Measurements from ENCODE around the gene DIP2C.
"Not testable (repeated sequence)": the region's sequence is repeated elsewhere in the genome, so short reads cannot be mapped to it uniquely, and the experiment has no call there.

Gene DIP2C

GRCh38 chr10:331186-331585 lies 358.3 kb downstream of the DIP2C start:
- no peak for DNase-seq

- peak; percentile 70 for DNase-seq
Measured at GRCh38 chr10:329361-330099, 359.9 kb downstream of the DIP2C start.

DNA sequence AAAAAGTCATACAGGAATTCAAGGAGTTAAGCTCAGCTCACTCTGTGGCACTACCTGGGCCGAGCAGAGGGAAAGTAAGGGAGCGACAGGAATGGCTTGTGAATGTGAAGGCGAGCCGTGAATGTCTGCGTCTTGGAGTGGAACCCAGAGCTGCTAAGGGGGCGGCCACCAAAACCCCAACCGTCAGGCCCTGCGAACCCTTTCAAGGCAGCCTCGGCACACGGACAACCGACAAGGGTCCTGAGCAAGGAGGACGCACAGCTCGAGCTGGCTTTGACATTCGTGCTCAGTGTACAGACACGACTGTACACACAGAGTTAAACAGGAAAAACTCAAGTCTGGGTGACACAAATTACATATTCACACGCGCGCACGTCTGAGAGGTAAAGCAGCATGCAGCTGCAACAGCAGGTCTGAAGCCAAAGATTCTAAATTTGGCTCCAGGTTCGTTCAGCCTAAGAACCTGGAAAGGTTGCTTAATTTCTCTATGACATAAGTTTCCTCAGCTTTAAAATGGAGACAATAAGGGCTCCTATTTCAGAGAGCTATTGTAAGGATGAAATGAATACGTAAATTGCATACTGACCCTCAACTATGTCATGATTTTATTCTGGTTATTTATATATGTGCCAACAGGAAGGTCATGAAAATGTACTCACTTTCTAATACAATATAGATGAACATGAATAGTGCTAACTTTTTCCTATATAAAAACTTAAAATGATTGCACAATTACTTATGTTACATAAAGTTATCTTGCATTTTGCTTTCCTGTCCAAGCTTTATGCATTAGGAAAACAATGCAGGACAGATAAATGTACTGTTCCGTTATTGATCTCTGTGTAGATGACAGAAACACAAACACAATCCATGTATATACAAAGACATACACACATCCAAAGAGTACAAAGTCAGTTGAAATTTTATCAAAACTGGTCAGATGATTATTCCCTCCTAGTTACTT lies 361.3 kb downstream of the DIP2C start:
- no peak for DNase-seq

GRCh38 chr10:326894-327635 lies 362.4 kb downstream of the DIP2C start:
- no peak for DNase-seq

DNA sequence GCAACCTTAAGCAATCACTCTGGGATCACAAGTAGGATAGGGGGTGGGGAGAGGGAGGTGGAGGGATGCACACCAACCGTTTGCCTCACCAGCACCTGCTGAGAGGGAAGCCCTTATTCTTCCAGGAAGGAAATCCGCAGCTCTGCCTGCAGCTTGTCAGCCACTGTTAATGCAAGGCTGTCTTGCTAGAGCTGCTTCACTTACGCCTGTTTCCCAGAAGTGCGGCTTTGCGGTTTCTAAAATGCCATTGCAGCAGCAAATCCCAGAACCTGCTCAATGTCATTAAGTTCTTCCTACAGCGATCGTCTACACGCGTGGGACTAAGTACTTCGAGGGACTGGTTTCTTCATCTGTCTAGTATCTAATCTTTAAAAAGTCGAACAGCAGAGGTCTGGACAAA lies 363.1 kb downstream of the DIP2C start:
- DNase-seq, result no peak

- DNase-seq, result no peak
Measured at GRCh38 chr10:325282-325681, 364.2 kb downstream of the DIP2C start.

- no peak for DNase-seq
Measured at GRCh38 chr10:324593-324992, 364.9 kb downstream of the DIP2C start.

DNA sequence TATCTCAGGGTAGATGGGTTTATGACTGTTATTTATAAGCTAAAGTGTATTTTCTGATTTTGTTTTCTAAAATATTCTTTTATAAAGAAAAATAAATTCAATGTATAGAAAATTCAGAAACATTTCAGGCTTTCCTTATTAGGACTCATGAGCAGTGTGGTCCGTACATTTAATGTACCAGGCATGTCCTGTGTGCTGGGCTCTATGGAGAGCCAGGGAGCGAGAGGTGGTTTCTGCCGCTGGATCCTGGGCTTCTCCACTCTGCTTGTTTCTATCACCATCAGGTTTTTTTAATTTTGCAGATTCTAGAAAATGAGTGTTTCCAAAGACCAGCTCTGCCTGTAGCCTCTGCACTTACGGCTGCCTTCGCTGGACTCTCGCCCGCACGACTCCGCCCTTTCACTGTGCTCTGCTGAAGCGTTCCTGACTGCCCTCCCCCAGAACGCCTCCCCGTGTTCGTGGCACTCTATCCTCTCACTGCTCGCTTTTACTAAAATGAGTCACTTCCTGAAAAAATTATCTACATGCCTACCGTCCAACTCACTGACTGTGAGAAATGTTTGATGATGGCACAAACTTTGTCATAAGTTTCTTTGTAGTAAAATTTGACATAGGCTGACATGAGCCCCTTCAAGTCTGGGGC lies 365.7 kb downstream of the DIP2C start:
- DNase-seq, result no peak

- not testable (repeated sequence) for DNase-seq
Measured at GRCh38 chr10:323046-323445, 366.4 kb downstream of the DIP2C start.

- DNase-seq, result no peak
Measured at GRCh38 chr10:320771-321170, 368.7 kb downstream of the DIP2C start.

- no peak for DNase-seq
Measured at GRCh38 chr10:317926-318325, 371.5 kb downstream of the DIP2C start.

DNA sequence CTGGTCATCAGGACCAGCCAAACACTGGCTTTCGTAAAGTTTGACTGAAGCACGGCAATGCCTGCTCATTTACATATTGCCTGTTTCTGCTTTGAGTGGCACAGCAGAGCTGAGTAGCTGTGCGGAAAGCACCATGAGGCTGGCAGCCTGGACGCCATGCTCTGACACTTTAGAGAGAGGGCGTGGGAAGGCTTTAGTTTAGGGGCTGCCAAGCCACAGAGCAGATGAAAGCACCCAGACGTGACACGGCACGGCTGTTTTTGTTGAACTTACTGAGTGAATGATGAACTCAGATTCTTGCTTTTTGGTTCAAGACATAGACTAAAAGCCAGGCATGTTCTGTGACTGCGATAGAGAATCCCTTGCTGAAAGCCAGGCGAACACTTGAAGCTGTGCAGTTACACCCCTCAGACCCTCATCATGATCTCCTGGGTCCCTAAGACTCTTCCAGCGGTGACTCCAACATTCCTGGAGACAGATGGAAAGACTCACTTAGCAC lies 372.1 kb downstream of the DIP2C start:
- DNase-seq, result no peak

DNA sequence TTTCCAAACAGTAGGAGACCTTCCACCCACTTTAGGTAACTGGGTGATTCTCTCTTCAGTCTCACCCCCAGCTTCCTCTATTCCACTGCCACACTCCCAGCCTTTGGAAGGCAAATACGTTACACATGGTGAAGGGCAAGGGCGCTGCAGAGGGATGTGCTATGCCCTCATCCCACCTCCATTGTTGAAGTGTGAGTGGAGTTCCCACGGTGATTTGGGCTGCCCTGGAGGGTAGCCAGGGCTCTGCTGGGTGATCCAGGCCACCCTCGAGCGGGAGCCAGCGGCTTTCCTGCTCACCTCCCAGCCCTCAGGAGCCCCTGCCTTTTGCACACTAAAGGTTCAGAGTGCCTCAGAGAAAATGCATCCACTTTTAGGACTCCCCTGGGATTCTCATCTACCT lies 373.1 kb downstream of the DIP2C start:
- DNase-seq, result no peak

GRCh38 chr10:314871-315270 lies 374.6 kb downstream of the DIP2C start:
- no peak for DNase-seq

GRCh38 chr10:314381-314780 lies 375.1 kb downstream of the DIP2C start:
- no peak for DNase-seq

GRCh38 chr10:311901-312665 lies 377.4 kb downstream of the DIP2C start:
- no peak for DNase-seq

DNA sequence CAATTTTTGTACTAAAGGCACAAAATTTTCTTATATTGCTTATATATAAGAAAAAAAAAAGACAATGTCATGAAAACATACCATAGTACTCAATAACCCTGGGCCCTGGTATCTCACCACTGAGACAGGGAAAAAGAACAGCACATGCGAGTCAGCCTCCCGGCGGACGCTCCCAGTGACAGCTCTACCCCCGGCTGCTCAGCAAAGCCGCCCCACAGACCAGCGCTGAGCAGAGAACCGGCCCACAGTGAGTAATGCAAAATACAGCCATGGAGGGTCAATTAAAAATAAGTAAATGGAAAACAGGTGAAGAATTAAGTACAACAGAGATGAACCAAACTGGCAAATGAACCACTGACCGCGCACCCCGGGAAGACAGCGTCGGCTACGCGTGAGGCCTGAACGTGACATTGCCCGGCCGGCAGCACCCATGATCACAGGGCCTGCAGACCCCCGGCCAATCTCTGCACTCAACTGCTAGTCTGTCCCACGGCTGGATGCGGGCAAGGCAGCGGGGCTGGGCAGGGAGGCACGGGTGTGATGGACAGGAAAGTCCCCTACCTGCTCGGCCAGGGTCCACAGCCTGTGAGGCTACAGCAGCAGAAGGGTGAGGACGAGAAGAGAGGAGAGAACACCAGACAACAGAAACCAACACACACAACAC lies 378.4 kb downstream of the DIP2C start:
- no peak for DNase-seq

DNA sequence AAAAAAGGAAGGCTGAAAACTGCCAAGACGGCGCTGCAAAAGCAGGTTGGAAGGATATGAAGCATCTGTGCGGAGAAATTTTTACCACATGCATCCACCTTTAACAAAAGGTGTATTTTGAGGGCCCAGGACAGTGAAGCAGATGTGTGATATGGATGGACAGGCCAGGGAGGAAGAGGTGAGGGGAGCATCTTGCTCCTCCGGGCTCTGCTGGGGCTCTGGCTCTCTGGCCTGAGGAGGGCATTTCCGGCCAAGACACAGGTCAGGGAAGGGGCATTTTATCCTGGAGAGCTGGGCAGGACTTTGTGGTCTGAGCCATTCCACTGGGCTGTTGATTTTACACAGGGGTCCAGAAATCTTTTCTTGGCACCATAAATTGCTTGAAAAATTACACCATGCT lies 379.1 kb downstream of the DIP2C start:
- DNase-seq, result no peak

DNA sequence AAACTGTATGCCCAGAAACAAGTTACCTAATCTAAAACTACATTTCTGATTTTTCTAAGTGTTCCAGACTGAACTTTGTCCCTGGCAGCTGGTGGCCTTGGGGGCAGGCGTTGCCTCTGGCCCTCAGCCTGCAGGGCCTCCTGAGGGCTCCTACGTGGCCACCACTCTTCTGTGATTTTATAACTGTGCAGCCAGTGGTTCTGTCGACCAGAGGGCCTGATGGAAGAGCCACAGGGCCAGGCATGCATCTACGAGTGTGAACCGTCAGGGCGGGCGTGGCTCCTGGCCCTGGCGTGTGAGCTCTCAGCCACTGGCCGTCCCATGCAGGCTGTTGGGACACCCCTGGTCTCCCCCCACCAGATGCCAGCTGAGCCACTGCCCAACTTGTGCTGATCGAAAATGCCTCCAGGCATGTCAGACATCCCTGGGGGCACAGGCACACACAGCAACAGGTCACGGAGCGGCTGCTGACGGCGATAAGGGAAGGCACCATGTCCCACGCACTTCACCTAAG lies 380.8 kb downstream of the DIP2C start:
- no peak for DNase-seq

DNA sequence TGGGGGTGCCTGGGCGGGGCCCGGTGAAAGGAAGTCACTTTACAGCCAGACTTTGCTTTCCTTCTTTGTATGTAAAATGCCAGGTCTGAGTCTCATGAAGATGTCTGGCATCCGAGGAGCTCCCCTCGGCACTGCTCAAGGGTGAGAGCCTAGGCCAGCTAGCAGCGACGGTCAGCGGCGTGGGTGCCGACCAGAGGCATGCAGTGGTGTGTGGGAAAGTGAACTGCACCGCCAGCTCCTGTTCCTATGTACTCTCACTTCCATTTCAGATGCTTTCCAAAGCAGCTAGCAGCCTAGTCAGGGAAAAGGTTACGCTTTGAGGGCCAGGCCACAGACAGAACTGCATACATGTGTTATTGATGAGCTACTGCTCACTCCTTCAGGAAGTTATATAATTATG lies 381.4 kb downstream of the DIP2C start:
- DNase-seq, result no peak

- no peak for DNase-seq
Measured at GRCh38 chr10:307659-308058, 381.8 kb downstream of the DIP2C start.
